ENCODE measurements around the gene SDK1.

Gene SDK1

DNA sequence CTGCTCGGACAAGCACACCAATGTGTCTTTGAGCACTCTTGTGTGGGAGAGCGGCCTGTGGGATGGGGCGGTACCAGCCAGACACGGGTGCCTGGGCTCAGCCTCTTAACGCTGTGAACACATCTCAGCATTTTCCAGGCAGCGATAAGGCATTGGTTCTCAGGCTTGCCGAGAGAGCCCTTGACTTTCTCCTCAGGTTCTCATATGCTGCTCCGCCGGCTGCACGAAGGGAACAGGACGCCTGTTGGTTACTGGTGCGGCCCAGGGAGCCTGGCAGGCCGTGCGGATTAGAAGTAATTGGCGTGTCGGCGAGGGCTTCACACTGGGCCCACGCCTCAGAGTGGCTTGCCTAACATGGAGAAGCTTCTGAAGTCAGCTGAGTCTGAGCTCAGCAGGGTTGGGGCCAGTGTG, 924.3 kb downstream of the SDK1 start:
- Mint-ChIP-seq H3K27ac (no peak overlapping the region), H3K9me3 (no peaks in the 10 kb centered on the region), H3K4me1 (peaks cover 17% of the 10 kb centered on the region), H3K27me3 (ENCODE audit: low read depth) (no peaks in the 10 kb centered on the region), H3K36me3 (ENCODE audit: low read depth) (peaks cover 17% of the 10 kb centered on the region), H3K4me3 (no peak overlapping the region)
- TF ChIP-seq CTCF (IDR thresholded peaks at IDR 0.05; ENCODE audit: unreplicated experiment in 3 of 3) = no peak

- peaks cover 17% of the 10 kb centered on the region for H3K4me1 Mint-ChIP-seq
- H3K27me3 Mint-ChIP-seq (ENCODE audit: low read depth) = no peaks in the 10 kb centered on the region
- H3K27ac Mint-ChIP-seq = no peak overlapping the region
- H3K9me3 Mint-ChIP-seq = no peaks in the 10 kb centered on the region
- no peak for TF ChIP-seq CTCF (IDR thresholded peaks at IDR 0.05; ENCODE audit: unreplicated experiment in 3 of 3)
- H3K4me3 Mint-ChIP-seq = no peak overlapping the region
- peaks cover 17% of the 10 kb centered on the region for H3K36me3 Mint-ChIP-seq (ENCODE audit: low read depth)
These were observed 925.0 kb downstream of the SDK1 start for GRCh38 chr7:4225881-4226523.

GRCh38 chr7:4226524-4226882, 925.5 kb downstream of the SDK1 start:
- H3K4me3 Mint-ChIP-seq = no peak overlapping the region
- peaks cover 17% of the 10 kb centered on the region for H3K36me3 Mint-ChIP-seq (ENCODE audit: low read depth)
- no peaks in the 10 kb centered on the region for H3K27me3 Mint-ChIP-seq (ENCODE audit: low read depth)
- peaks cover 17% of the 10 kb centered on the region for H3K4me1 Mint-ChIP-seq
- H3K9me3 Mint-ChIP-seq = no peaks in the 10 kb centered on the region
- H3K27ac Mint-ChIP-seq = no peak overlapping the region
- TF ChIP-seq CTCF (IDR thresholded peaks at IDR 0.05; ENCODE audit: unreplicated experiment in 3 of 3) = no peak

GRCh38 chr7:4227105-4228010, 926.3 kb downstream of the SDK1 start:
- Mint-ChIP-seq H3K9me3 (no peaks in the 10 kb centered on the region), H3K27ac (peak overlapping the region in 1 of 3 experiments; percentile 59), H3K27me3 (ENCODE audit: low read depth) (no peaks in the 10 kb centered on the region), H3K36me3 (ENCODE audit: low read depth) (peaks cover 17% of the 10 kb centered on the region), H3K4me3 (no peak overlapping the region), H3K4me1 (peaks cover 17% of the 10 kb centered on the region)
- TF ChIP-seq CTCF (IDR thresholded peaks at IDR 0.05; ENCODE audit: unreplicated experiment in 3 of 3) = no peak

- Mint-ChIP-seq H3K27ac (no peak overlapping the region), H3K27me3 (ENCODE audit: low read depth) (no peaks in the 10 kb centered on the region), H3K4me1 (peaks cover 17% of the 10 kb centered on the region), H3K4me3 (no peak overlapping the region), H3K36me3 (ENCODE audit: low read depth) (peaks cover under 1% of the 10 kb centered on the region), H3K9me3 (no peaks in the 10 kb centered on the region)
- no peak for TF ChIP-seq CTCF (IDR thresholded peaks at IDR 0.05; ENCODE audit: unreplicated experiment in 3 of 3)
These were observed 929.3 kb downstream of the SDK1 start for GRCh38 chr7:4230352-4230751.

Measured in nephron (organoid).